SH-SY5Y (cell line): Measurements from ENCODE around the gene KIAA1549.

Experiments used
- GATA2 ChIP-seq: IDR thresholded peaks from 2 replicates; pipeline ENCODE4 v1.6.1; 2011; ENCODE audit warnings: mild to moderate bottlenecking, low read depth, low read length
- GATA3 ChIP-seq: IDR thresholded peaks from 2 replicates; pipeline ENCODE4 v1.6.1; 2011; ENCODE audit warnings: low read depth, mild to moderate bottlenecking, low read length, moderate library complexity

DNA sequence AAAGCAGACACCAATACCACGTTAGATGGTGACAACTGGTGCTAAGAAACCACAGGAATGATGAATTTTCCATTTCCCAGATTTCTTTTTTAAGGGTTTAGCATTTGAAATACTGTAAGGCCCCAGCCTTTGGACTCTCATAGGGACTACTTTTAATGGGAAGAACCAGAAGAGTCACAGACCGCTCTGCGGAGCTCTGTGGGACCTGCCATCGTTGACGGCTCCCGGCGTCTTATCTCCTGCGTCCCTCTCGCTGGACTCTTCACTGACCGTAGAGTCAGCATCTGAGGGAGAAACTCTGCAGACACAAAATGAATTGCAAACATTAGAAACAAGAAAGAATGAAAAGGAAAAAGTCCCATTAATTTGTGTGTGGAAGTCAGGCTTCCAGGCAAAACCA is 101.8 kb downstream of the KIAA1549 start:
- TF ChIP-seq GATA2 (no peak), GATA3 (no peak)
